SK-N-SH (cell line): ENCODE results near the gene ARL2BP. TPM values are rescaled to one million over a fixed set of nuclear protein-coding genes. Genes with fewer than 3 reads are reported as not detected.

ENCODE experiments used
- CTCF ChIA-PET: fragments of 300-600, 350-600 bp; formaldehyde crosslinking; extraction: SDS; loops from one replicate; lab custom pipeline; 2021; lab: Yijun Ruan, JAX
- POLR2A ChIA-PET: fragments of 350-600 bp; sonication (Branson Sonifier 250); formaldehyde crosslinking; extraction: SDS; loops from one replicate; lab custom pipeline; 2020; ENCODE audit warnings: antibody characterized with exemption, inconsistent platforms; lab: Yijun Ruan, JAX
- DNase-seq: peaks from one replicate; pipeline ENCODE4 v3.0.0; 2012
- H2AFZ ChIP-seq: fragments of 200-600 bp; sonication (generic); 2 replicates; pipeline ENCODE4 v1.8.1; 2016; ENCODE audit warnings: antibody characterized with exemption, mild to moderate bottlenecking, low read depth
- H3F3A ChIP-seq: fragments of 200-600 bp; sonication (generic); replicated peaks from 2 replicates; pipeline ENCODE3; 2016; ENCODE audit warnings: antibody characterized with exemption, mild to moderate bottlenecking; ENCODE audit not compliant: insufficient read depth
- H3K27ac ChIP-seq, 2 experiments: fragments of 200-500 bp in 1 of 2; fragments of 200-600 bp in 1 of 2; sonication (Bioruptor generic) in 1 of 2; sonication (generic), shearing (Covaris generic) in 1 of 2; 2 replicates each; pipeline versions ENCODE4 v1.5.1 to v1.6.1; 2014 to 2016; ENCODE audit warnings: low read depth in 2 of 2, inconsistent platforms in 1 of 2, low read length in 1 of 2, mild to moderate bottlenecking in 1 of 2, mixed read lengths in 1 of 2
- H3K27me3 ChIP-seq: fragments of 200-600 bp; sonication (generic), shearing (Covaris generic); 2 replicates; pipeline ENCODE4 v1.6.1; 2016; ENCODE audit warnings: mixed run types; ENCODE audit not compliant: insufficient read depth
- H3K36me3 ChIP-seq, 2 experiments: fragments of 200-500 bp in 1 of 2; fragments of 200-600 bp in 1 of 2; sonication (Bioruptor generic) in 1 of 2; sonication (generic) in 1 of 2; replicated peaks in 1 of 2; 2 replicates each; pipeline versions ENCODE3 to v1.5.1; 2014 to 2016; ENCODE audit warnings: low read length in 1 of 2, mild to moderate bottlenecking in 1 of 2; ENCODE audit not compliant: insufficient read depth in 2 of 2, control insufficient read depth in 1 of 2
- H3K4me1 ChIP-seq, 2 experiments: fragments of 200-500 bp in 1 of 2; fragments of 200-600 bp in 1 of 2; sonication (Bioruptor generic) in 1 of 2; sonication (generic), shearing (Covaris generic) in 1 of 2; 2 replicates each; pipeline versions ENCODE4 v1.5.1 to v1.6.1; 2014 to 2016; ENCODE audit warnings: low read depth in 1 of 2, low read length in 1 of 2, mixed run types in 1 of 2; ENCODE audit not compliant: insufficient read depth in 2 of 2, control insufficient read depth in 1 of 2
- H3K4me2 ChIP-seq: fragments of 200-600 bp; sonication (generic), shearing (Covaris generic); 2 replicates; pipeline ENCODE4 v1.6.1; 2017; ENCODE audit warnings: mixed run types
- H3K4me3 ChIP-seq, 2 experiments: fragments of 200-500 bp in 1 of 2; fragments of 200-600 bp in 1 of 2; sonication (Bioruptor generic) in 1 of 2; sonication (generic), shearing (Covaris generic) in 1 of 2; 2 replicates each; pipeline versions ENCODE4 v1.5.1 to v1.8.1; 2014 to 2016; ENCODE audit warnings: low read depth in 2 of 2, inconsistent platforms in 1 of 2, low read length in 1 of 2, mild to moderate bottlenecking in 1 of 2, mixed read lengths in 1 of 2, moderate library complexity in 1 of 2
- H3K79me2 ChIP-seq: fragments of 200-600 bp; sonication (generic); 2 replicates; pipeline ENCODE4 v1.8.1; 2017; ENCODE audit warnings: mild to moderate bottlenecking; ENCODE audit not compliant: insufficient read depth
- H3K9ac ChIP-seq: fragments of 200-600 bp; sonication (generic); 2 replicates; pipeline ENCODE4 v1.6.1; 2017; ENCODE audit warnings: mixed run types
- H3K9me2 ChIP-seq: fragments of 200-600 bp; sonication (generic); 2 replicates; pipeline ENCODE4 v1.6.1; 2017; ENCODE audit warnings: mixed run types
- H3K9me3 ChIP-seq: fragments of 200-600 bp; sonication (generic); 2 replicates; pipeline ENCODE4 v1.6.1; 2017; ENCODE audit warnings: mixed run types, mild to moderate bottlenecking, moderate library complexity
- H4K20me1 ChIP-seq: fragments of 200-600 bp; sonication (generic); 2 replicates; pipeline ENCODE4 v1.6.1; 2017; ENCODE audit warnings: mild to moderate bottlenecking, mixed run types; ENCODE audit not compliant: insufficient read depth
- CTCF ChIP-seq: fragments of 200-600 bp; sonication (generic); IDR thresholded peaks from 2 replicates; pipeline ENCODE4 v1.6.1; 2017; ENCODE audit warnings: antibody characterized with exemption, mild to moderate bottlenecking, moderate library complexity
- EZH2phosphoT487 ChIP-seq: fragments of 200-600 bp; sonication (generic); IDR thresholded peaks from 2 replicates; pipeline ENCODE4 v1.6.1; 2017; ENCODE audit warnings: low read depth, mixed run types, mild to moderate bottlenecking, antibody characterized with exemption, moderate library complexity, borderline replicate concordance
- FOXJ3 ChIP-seq: sonication (generic); formaldehyde crosslinking; IDR thresholded peaks from 2 replicates; pipeline ENCODE4 v1.5.1; 2020; ENCODE audit warnings: mild to moderate bottlenecking, missing genetic modification reagents
- IRF3 ChIP-seq: fragments of 150-350 bp; IDR thresholded peaks from 2 replicates; pipeline ENCODE4 v1.6.1; 2016; ENCODE audit warnings: mild to moderate bottlenecking, low read depth, low read length
- MAX ChIP-seq: IDR thresholded peaks from 2 replicates; pipeline ENCODE4 v1.4.0; 2012; ENCODE audit warnings: low read depth
- NRF1 ChIP-seq: IDR thresholded peaks from 2 replicates; pipeline ENCODE4 v1.6.1; 2012; ENCODE audit warnings: low read depth, mild to moderate bottlenecking, low read length
- POLR2AphosphoS5 ChIP-seq: IDR thresholded peaks from 2 replicates; pipeline ENCODE4 v1.6.1; 2012; ENCODE audit warnings: low read depth, low read length
- RCOR1 ChIP-seq: fragments of 150-350 bp; IDR thresholded peaks from 2 replicates; pipeline ENCODE4 v1.6.1; 2017; ENCODE audit warnings: antibody characterized with exemption, low read length
- SIN3A ChIP-seq: IDR thresholded peaks from 2 replicates; pipeline ENCODE4 v1.6.1; 2012; ENCODE audit warnings: low read depth, mild to moderate bottlenecking, low read length, moderate library complexity, borderline replicate concordance
- WGBS: methylation state at CpG from one replicate; pipeline ENCODE4 v1.1.6; 2017; ENCODE audit warnings: low lambda C conversion rate; 5-methylcytosine and 5-hydroxymethylcytosine counted together
- polyA plus RNA-seq, 3 experiments: library from polyadenylated mRNA; depleted of rRNA; stranded (reverse); fragments of >200 nt; gene quantifications; 2 replicates each; pipeline ENCODE4 v1.2.3, GENCODE V29; 2012
- TF ChIP-seq, protein P1 (sequence below): IDR thresholded peaks from 2 replicates; pipeline ENCODE4 v1.6.1; 2012; ENCODE audit warnings: mild to moderate bottlenecking, low read depth, low read length, moderate library complexity
- TF ChIP-seq, protein P2 (sequence below): IDR thresholded peaks from 2 replicates; pipeline ENCODE4 v1.4.0; 2012; ENCODE audit warnings: low read depth, borderline replicate concordance

ARL2BP gene
- polyA plus RNA-seq, 1 of the 3 experiments (the other 2 are of a cell fraction), result 61.8 TPM

DNA sequence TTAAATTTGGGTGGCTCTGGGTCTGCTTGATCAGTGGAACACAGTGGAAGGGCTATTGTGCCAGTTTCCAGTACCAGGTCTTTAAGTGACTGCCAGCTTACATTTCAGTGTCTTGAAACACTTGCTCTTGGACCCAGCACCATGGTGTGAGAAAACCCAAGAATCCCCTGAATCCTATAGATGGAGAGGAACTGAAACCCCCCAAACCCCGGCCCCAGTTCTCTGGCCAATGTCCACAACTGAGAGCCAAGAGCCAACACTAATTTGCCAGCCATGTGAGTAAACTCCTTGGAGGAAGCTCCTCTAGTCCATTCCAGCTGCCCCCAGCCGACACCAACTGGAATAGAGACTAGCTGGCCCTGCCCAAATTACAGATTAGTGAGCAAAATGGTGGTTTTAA is 2.4 kb upstream of the ARL2BP start:
- Histone ChIP-seq H3K9me2 (no peaks in the 10 kb centered on the region), H3K9me3 (no peaks in the 10 kb centered on the region), H3K4me1 (peaks cover 5 to 9% of the 10 kb centered on the region in 2 experiments; a peak in 2 of 4 replicates), H3K9ac (no peak overlapping the region), H3K36me3 (peaks cover 26 to 42% of the 10 kb centered on the region in 2 experiments), H3K4me2 (no peak overlapping the region), H3F3A (peaks cover 39% of the 10 kb centered on the region), H3K4me3 (no peak overlapping the region), H2AFZ (no peak overlapping the region), H4K20me1 (no peaks in the 10 kb centered on the region), H3K27me3 (no peaks in the 10 kb centered on the region), H3K79me2 (peaks cover 20% of the 10 kb centered on the region), H3K27ac (no peak overlapping the region)
- ChIA-PET POLR2A (no interaction called here), CTCF (no interaction called here)
- TF ChIP-seq CTCF (no peak), RCOR1 (no peak), EZH2phosphoT487 (no peak), IRF3 (no peak), MAX (no peak), NRF1 (no peak), SIN3A (no peak), FOXJ3 (CRISPR knock-in tag) (no peak), POLR2AphosphoS5 (no peak)
- TF ChIP-seq, protein P1, sequence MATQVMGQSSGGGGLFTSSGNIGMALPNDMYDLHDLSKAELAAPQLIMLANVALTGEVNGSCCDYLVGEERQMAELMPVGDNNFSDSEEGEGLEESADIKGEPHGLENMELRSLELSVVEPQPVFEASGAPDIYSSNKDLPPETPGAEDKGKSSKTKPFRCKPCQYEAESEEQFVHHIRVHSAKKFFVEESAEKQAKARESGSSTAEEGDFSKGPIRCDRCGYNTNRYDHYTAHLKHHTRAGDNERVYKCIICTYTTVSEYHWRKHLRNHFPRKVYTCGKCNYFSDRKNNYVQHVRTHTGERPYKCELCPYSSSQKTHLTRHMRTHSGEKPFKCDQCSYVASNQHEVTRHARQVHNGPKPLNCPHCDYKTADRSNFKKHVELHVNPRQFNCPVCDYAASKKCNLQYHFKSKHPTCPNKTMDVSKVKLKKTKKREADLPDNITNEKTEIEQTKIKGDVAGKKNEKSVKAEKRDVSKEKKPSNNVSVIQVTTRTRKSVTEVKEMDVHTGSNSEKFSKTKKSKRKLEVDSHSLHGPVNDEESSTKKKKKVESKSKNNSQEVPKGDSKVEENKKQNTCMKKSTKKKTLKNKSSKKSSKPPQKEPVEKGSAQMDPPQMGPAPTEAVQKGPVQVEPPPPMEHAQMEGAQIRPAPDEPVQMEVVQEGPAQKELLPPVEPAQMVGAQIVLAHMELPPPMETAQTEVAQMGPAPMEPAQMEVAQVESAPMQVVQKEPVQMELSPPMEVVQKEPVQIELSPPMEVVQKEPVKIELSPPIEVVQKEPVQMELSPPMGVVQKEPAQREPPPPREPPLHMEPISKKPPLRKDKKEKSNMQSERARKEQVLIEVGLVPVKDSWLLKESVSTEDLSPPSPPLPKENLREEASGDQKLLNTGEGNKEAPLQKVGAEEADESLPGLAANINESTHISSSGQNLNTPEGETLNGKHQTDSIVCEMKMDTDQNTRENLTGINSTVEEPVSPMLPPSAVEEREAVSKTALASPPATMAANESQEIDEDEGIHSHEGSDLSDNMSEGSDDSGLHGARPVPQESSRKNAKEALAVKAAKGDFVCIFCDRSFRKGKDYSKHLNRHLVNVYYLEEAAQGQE, result no peak
- TF ChIP-seq, protein P2, sequence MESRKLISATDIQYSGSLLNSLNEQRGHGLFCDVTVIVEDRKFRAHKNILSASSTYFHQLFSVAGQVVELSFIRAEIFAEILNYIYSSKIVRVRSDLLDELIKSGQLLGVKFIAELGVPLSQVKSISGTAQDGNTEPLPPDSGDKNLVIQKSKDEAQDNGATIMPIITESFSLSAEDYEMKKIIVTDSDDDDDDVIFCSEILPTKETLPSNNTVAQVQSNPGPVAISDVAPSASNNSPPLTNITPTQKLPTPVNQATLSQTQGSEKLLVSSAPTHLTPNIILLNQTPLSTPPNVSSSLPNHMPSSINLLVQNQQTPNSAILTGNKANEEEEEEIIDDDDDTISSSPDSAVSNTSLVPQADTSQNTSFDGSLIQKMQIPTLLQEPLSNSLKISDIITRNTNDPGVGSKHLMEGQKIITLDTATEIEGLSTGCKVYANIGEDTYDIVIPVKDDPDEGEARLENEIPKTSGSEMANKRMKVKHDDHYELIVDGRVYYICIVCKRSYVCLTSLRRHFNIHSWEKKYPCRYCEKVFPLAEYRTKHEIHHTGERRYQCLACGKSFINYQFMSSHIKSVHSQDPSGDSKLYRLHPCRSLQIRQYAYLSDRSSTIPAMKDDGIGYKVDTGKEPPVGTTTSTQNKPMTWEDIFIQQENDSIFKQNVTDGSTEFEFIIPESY, result no peak
- DNase-seq, result no peak
- 100% methylated on average over 2 of the region's 2 CpGs for WGBS
